Right atrium auricular region (tissue), 2 donors: Measurements from ENCODE around the gene WWOX. TPM values are rescaled to one million over a fixed set of nuclear protein-coding genes. Genes with fewer than 3 reads are reported as not detected.

ENCODE experiments used
- DNase-seq: peaks from one replicate; pipeline ENCODE4 v3.0.0-alpha.2; 2019; ENCODE audit warnings: low spot score
- H3K27ac ChIP-seq, 2 donors: fragments of 200-600 bp; sonication (generic); 1 replicate in 1 of 2; 2 replicates in 1 of 2; pipeline ENCODE4 v1.5.1; 2016 to 2019
- H3K27me3 ChIP-seq, 2 donors: fragments of 200-600 bp; sonication (generic); one replicate each; pipeline versions ENCODE4 v1.5.1 to v1.6.0; 2017 to 2019
- H3K36me3 ChIP-seq: fragments of 200-600 bp; sonication (generic); one replicate; pipeline ENCODE4 v1.5.1; 2016
- H3K4me1 ChIP-seq, 2 donors: fragments of 200-600 bp; sonication (generic); one replicate each; pipeline versions ENCODE4 v1.5.1 to v1.6.0; 2017 to 2019
- H3K4me3 ChIP-seq, 2 donors: fragments of 200-600 bp; sonication (generic); 1 replicate in 1 of 2; 2 replicates in 1 of 2; pipeline ENCODE4 v1.5.1; 2017 to 2019; ENCODE audit warnings: mild to moderate bottlenecking in 1 of 2, moderate library complexity in 1 of 2
- H3K9me3 ChIP-seq, 2 donors: fragments of 200-600 bp; sonication (generic); one replicate each; pipeline ENCODE4 v1.5.1; 2019
- total RNA-seq, 2 donors: library from RNA; depleted of rRNA; stranded (reverse); fragments of >200 nt; gene quantifications; one replicate each; pipeline ENCODE4 v1.1.0, GENCODE V29; 2016
- TF ChIP-seq, protein P1 (sequence below), 2 donors: fragments of 200-600 bp; sonication (generic); IDR thresholded peaks; one replicate each; pipeline ENCODE4 v1.5.1; 2019; ENCODE audit warnings: antibody characterized with exemption in 2 of 2

The WWOX gene
- total RNA-seq, 2 donors from 2014 or later: 14.8 to 20.8 TPM

DNA sequence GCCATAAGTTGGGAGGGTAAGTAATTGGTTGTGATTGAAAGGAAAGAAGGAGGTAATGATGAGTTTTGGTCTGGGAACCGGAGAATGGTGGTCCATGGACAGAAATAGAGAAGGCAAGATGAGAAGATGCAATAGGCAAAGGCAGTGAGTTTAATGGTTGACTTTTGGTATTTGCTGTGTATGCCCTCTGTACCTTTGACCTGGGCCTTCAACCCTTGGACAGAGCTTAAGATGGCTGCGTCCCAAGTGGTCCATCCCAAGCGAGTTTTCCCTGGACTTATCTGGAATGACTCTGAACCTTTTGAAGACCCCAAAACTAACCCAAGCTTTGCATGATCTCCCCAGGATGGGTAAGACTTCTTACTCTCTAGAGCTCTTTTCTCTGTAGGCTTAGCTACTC lies 836.6 kb downstream of the WWOX start:
- Histone ChIP-seq H3K36me3 (no peaks in the 10 kb centered on the region), H3K4me1 (no peaks in the 10 kb centered on the region), H3K27ac (no peak overlapping the region), H3K4me3 (no peak overlapping the region), H3K27me3 (no peaks in the 10 kb centered on the region), H3K9me3 (no peaks in the 10 kb centered on the region)
- DNase-seq: no peak
- TF ChIP-seq, protein P1, sequence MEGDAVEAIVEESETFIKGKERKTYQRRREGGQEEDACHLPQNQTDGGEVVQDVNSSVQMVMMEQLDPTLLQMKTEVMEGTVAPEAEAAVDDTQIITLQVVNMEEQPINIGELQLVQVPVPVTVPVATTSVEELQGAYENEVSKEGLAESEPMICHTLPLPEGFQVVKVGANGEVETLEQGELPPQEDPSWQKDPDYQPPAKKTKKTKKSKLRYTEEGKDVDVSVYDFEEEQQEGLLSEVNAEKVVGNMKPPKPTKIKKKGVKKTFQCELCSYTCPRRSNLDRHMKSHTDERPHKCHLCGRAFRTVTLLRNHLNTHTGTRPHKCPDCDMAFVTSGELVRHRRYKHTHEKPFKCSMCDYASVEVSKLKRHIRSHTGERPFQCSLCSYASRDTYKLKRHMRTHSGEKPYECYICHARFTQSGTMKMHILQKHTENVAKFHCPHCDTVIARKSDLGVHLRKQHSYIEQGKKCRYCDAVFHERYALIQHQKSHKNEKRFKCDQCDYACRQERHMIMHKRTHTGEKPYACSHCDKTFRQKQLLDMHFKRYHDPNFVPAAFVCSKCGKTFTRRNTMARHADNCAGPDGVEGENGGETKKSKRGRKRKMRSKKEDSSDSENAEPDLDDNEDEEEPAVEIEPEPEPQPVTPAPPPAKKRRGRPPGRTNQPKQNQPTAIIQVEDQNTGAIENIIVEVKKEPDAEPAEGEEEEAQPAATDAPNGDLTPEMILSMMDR (IDR thresholded peaks at IDR 0.05): no peak

DNA sequence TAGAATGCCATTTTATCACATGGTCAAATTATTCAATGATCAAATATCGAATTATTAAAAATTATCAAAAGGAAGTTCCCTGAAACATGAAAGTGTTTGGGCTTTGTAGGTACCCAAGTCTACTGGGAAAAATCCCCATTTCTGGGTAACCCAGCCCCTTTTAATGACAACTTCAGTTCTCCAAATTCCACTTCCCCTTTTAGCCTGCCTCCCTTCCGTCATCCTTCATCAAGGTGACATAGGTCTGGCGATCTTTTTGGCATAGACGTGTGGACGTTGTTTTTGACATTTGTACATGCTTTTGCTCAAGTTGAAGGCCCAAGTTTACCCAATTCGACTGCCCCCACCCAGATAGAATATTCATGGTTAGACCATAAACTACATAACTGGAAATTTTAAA lies 840.1 kb downstream of the WWOX start:
- Histone ChIP-seq H3K27me3 (no peaks in the 10 kb centered on the region), H3K9me3 (no peaks in the 10 kb centered on the region), H3K36me3 (no peaks in the 10 kb centered on the region), H3K27ac (no peak overlapping the region), H3K4me1 (no peaks in the 10 kb centered on the region), H3K4me3 (no peak overlapping the region)
- no peak for DNase-seq
- TF ChIP-seq, protein P1 (IDR thresholded peaks at IDR 0.05): no peak

DNA sequence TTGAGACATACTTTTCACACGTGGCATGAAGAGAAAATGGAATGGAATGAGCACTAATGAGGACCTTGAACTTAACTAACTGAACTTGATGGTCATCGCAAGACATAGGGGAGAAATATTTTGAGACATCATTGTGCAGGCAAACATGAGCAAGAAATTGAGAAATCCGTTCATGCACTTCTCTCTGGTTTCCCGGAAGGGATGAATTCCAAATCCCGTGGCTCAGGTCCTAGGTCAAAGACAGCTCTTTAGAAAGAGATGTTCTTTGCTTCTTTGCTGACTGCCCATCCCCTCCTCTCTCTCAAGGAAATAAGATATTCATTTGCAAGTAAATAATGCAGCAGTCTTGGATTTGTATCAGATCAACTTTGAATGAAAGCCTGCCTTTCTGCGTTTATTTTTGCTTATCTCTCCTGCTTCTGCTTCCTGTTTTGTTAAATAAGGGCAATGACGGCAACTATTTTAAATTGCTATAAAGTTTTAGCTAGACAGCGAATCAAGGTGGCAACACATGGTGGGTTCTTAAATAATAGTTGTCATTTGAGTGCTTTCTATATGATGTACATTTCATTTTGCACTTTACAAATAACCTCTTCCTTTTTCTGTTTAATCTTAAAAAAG lies 843.3 kb downstream of the WWOX start:
- DNase-seq: no peak
- no peak overlapping the region for H3K27ac ChIP-seq
- H3K27me3 ChIP-seq: no peaks in the 10 kb centered on the region
- H3K36me3 ChIP-seq: no peaks in the 10 kb centered on the region
- TF ChIP-seq, protein P1 (IDR thresholded peaks at IDR 0.05): no peak
- no peaks in the 10 kb centered on the region for H3K4me1 ChIP-seq
- no peaks in the 10 kb centered on the region for H3K9me3 ChIP-seq
- H3K4me3 ChIP-seq: no peak overlapping the region

DNA sequence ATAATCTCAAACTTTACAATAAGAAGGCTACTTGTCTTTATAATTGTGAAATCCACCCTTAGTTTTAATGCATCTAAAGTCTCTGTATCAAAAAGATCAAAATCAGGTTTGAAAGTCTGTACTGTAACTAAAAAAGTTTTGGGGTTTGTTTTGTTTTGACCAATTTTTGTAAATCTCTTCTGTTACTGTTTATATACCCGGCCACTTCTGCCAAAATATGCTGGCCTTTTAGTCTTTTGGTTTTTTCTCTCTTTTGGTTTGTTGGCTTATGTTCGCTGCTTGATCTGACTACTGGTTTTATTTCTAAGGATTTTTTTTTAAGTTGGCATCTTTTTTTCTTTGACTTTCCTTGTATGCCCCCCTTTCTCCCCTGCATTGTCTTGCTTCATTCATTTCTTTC lies 845.9 kb downstream of the WWOX start:
- no peak overlapping the region for H3K4me3 ChIP-seq
- DNase-seq: no peak
- H3K9me3 ChIP-seq: no peaks in the 10 kb centered on the region
- TF ChIP-seq, protein P1 (IDR thresholded peaks at IDR 0.05): no peak
- no peaks in the 10 kb centered on the region for H3K36me3 ChIP-seq
- no peaks in the 10 kb centered on the region for H3K4me1 ChIP-seq
- H3K27ac ChIP-seq: no peak overlapping the region
- no peaks in the 10 kb centered on the region for H3K27me3 ChIP-seq

DNA sequence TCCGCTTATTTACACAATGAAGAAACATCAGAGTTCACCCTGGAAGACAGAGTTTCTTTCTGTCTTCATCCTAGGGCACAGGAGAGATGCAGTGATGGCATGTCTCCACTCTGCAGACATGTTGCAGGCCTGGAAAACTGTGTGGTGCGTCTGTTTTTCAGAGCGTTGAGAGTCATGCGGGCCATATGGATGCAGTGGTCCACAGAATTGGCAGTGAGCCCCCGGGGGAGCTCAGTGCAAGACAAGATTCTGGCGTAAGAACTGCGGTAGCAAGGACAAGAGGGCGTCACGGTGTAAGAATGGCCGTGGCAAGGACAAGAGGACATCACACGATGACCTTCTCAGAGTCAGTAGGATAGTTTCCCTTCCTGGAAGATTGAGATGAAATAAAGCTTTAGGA lies 847.1 kb downstream of the WWOX start:
- no peak for DNase-seq
- Histone ChIP-seq H3K4me1 (no peaks in the 10 kb centered on the region), H3K9me3 (no peaks in the 10 kb centered on the region), H3K4me3 (no peak overlapping the region), H3K36me3 (no peaks in the 10 kb centered on the region), H3K27me3 (no peaks in the 10 kb centered on the region), H3K27ac (no peak overlapping the region)
- TF ChIP-seq, protein P1 (IDR thresholded peaks at IDR 0.05): no peak

DNA sequence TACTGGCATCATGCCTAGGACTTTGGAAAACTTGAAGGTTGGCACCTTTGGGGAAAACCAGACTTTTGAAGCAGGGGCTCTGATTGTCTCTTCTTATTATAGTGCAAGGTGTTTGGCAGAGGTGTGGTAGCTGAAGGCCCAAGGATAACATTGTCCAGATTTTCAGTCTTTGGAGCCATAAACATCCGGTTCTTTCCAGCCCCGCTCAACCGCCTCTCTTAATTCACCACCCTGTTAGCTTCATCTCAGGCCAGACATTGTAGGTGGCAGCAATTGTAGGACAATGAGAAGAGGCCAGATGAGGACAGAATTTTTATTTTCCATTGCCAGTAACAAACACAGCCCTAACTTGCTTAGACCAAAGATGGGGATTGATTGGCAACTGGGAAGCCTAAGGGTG lies 851.3 kb downstream of the WWOX start:
- TF ChIP-seq, protein P1 (IDR thresholded peaks at IDR 0.05): no peak
- H3K4me1 ChIP-seq: no peaks in the 10 kb centered on the region

More for the DNA sequence above, 851.3 kb downstream of the WWOX start:
- H3K9me3 ChIP-seq: no peaks in the 10 kb centered on the region
- no peak overlapping the region for H3K27ac ChIP-seq
- no peak for DNase-seq
- H3K27me3 ChIP-seq: no peaks in the 10 kb centered on the region
- no peak overlapping the region for H3K4me3 ChIP-seq
- no peaks in the 10 kb centered on the region for H3K36me3 ChIP-seq
